Transverse colon (tissue), 4 donors: ENCODE data around the gene RALGPS1.
A peak's percentile ranks its signal among the peaks of the same experiment; 100 is the strongest.

ENCODE experiments used
- CTCF ChIP-seq, 5 experiments: fragments of 200-600 bp in 3 of 5; fragments of 450-650 bp in 2 of 5; sonication (generic) in 3 of 5; IDR thresholded peaks; 1 replicate in 2 of 5; 2 replicates in 3 of 5; pipeline ENCODE4 v1.5.1; 2016 to 2017; ENCODE audit warnings: antibody characterized with exemption in 5 of 5, inconsistent platforms in 3 of 5, mild to moderate bottlenecking in 2 of 5, moderate library complexity in 1 of 5
- POLR2AphosphoS5 ChIP-seq, 3 donors: sonication (generic); formaldehyde crosslinking; IDR thresholded peaks; one replicate each; pipeline ENCODE4 v1.6.1; 2016; ENCODE audit warnings: antibody characterized with exemption in 3 of 3

DNA sequence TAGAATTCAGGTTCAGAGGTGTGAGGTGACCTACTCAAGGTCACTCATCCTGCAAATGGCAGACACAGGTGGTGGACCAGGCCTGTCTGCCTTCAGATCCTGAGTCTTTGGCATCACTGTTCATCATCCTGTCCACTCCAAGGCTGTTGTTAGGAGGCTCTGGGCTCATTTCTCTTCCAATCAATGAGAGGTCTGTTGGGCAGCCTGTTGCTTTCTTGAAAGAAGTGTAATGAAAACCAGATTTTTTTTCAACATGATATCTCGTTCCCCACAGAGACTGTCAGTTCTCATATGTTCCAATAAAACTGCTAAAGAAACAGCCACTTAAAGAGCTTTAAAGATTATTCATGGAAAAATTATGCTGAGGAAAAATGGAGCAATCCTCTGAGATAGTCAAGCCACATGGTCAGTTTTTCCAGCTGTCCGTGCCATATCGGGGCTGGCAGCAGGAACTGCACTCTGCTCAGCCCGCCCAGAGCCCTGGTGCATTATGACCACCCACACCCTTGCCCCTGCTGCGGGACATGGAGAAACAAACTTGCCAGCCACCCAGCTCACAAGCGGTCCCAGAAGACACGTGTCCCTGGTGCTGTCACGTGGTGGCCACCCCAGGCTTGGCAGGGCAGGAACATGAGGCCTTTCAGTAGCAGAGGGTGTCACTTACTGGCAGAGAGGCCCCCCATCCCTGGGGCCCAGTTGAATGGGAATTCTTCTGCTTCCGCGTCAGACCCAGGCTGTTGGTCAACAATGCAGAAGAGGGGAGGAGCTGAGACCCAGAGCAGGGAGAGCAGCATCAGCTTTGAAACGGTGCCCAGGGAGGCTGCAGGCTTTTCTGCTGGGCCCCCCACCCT lies 271.6 kb downstream of the RALGPS1 start:
- peak; percentile 64 to 72 (median 64) for TF ChIP-seq POLR2AphosphoS5 (IDR thresholded peaks at IDR 0.05)
- TF ChIP-seq CTCF (IDR thresholded peaks at IDR 0.05), result no peak
